ENCODE data around the gene CC2D2A. TPM values are rescaled to one million over a fixed set of nuclear protein-coding genes. Genes with fewer than 3 reads are reported as not detected.

CC2D2A gene
- total RNA-seq, 1 experiment from 2014 or later = 3.6 TPM

GRCh38 chr4:15434091-15434490 lies 35.6 kb upstream of the CC2D2A start:
- no peak for ATAC-seq

GRCh38 chr4:15434676-15435075 lies 35.0 kb upstream of the CC2D2A start:
- Histone ChIP-seq H3K27me3 (ENCODE audit: control insufficient read depth, insufficient read depth, low read length) (no peaks in the 10 kb centered on the region), H3K27ac (ENCODE audit: low read length) (no peak overlapping the region), H3K9me3 (ENCODE audit: control insufficient read depth, insufficient read depth, low read depth, low read length) (no peaks in the 10 kb centered on the region), H3K36me3 (ENCODE audit: control insufficient read depth, insufficient read depth, low read length) (no peaks in the 10 kb centered on the region), H3K4me1 (ENCODE audit: control insufficient read depth, insufficient read depth, low read length) (no peaks in the 10 kb centered on the region), H3K4me3 (ENCODE audit: low read depth in 2 of 2, low read length in 2 of 2) (no peak overlapping the region)
- DNase-seq (ENCODE audit: low read depth, low spot score) (no peak), ATAC-seq (no peak)
- in situ Hi-C loops (cut with HindIII; ENCODE audit: low pct_unique_long_range_greater_than_20kb, low sequenced_read_pairs) (no loop called here), intact Hi-C loops (cut with micrococcal nuclease; ENCODE audit: unreplicated experiment) (no loop called here)
- CTCF ChIA-PET = no interaction called here
- POLR2A ChIA-PET = no interaction called here
- TF ChIP-seq TCF7L2 (IDR thresholded peaks at IDR 0.05; ENCODE audit: low read depth, low read length) = no peak
- no TSS peak for BruUV-seq (replicated peaks)

More at GRCh38 chr4:15434091-15434490, 35.6 kb upstream of the CC2D2A start:
- in situ Hi-C loops (cut with HindIII; ENCODE audit: low pct_unique_long_range_greater_than_20kb, low sequenced_read_pairs) (no loop called here), intact Hi-C loops (cut with micrococcal nuclease; ENCODE audit: unreplicated experiment) (no loop called here)
- ChIA-PET POLR2A (no interaction called here), CTCF (no interaction called here)
- no peak for DNase-seq (ENCODE audit: low read depth, low spot score)
- no peaks in the 10 kb centered on the region for H3K27me3 ChIP-seq (ENCODE audit: control insufficient read depth, insufficient read depth, low read length)
- no peaks in the 10 kb centered on the region for H3K9me3 ChIP-seq (ENCODE audit: control insufficient read depth, insufficient read depth, low read depth, low read length)
- H3K4me3 ChIP-seq (ENCODE audit: low read depth in 2 of 2, low read length in 2 of 2) = no peak overlapping the region
- H3K36me3 ChIP-seq (ENCODE audit: control insufficient read depth, insufficient read depth, low read length) = no peaks in the 10 kb centered on the region
- TF ChIP-seq CTCF (IDR thresholded peaks at IDR 0.05) (no peak), TCF7L2 (IDR thresholded peaks at IDR 0.05; ENCODE audit: low read depth, low read length) (no peak), SIN3A (IDR thresholded peaks at IDR 0.05; ENCODE audit: borderline replicate concordance, insufficient read depth, low read depth, low read length) (no peak), POLR2AphosphoS5 (IDR thresholded peaks at IDR 0.05; ENCODE audit: low read depth, low read length) (no peak)
- H3K4me1 ChIP-seq (ENCODE audit: control insufficient read depth, insufficient read depth, low read length) = no peaks in the 10 kb centered on the region
- no peak overlapping the region for H3K27ac ChIP-seq (ENCODE audit: low read length)
- BruUV-seq (replicated peaks) = no TSS peak

GRCh38 chr4:15436513-15436912 lies 33.2 kb upstream of the CC2D2A start:
- ChIA-PET POLR2A (no interaction called here), CTCF (no interaction called here)
- Histone ChIP-seq H3K27me3 (ENCODE audit: control insufficient read depth, insufficient read depth, low read length) (no peaks in the 10 kb centered on the region), H3K36me3 (ENCODE audit: control insufficient read depth, insufficient read depth, low read length) (no peaks in the 10 kb centered on the region), H3K9me3 (ENCODE audit: control insufficient read depth, insufficient read depth, low read depth, low read length) (no peaks in the 10 kb centered on the region), H3K27ac (ENCODE audit: low read length) (no peak overlapping the region), H3K4me3 (ENCODE audit: low read depth in 2 of 2, low read length in 2 of 2) (no peak overlapping the region), H3K4me1 (ENCODE audit: control insufficient read depth, insufficient read depth, low read length) (no peaks in the 10 kb centered on the region)
- no peak for DNase-seq (ENCODE audit: low read depth, low spot score)
- no peak for ATAC-seq
- in situ Hi-C loops (cut with HindIII; ENCODE audit: low pct_unique_long_range_greater_than_20kb, low sequenced_read_pairs) = no loop called here
- intact Hi-C loops (cut with micrococcal nuclease; ENCODE audit: unreplicated experiment) = no loop called here
- no TSS peak for BruUV-seq (replicated peaks)
- TF ChIP-seq REST (IDR thresholded peaks at IDR 0.05; ENCODE audit: insufficient read depth in 1 of 2, low read depth in 2 of 2, low read length in 1 of 2) (no peak), POLR2AphosphoS5 (IDR thresholded peaks at IDR 0.05; ENCODE audit: low read depth, low read length) (no peak), CTCF (IDR thresholded peaks at IDR 0.05) (no peak)

Data from Panc1 (cell line).